ENCODE results near the gene PTP4A1.

DNA sequence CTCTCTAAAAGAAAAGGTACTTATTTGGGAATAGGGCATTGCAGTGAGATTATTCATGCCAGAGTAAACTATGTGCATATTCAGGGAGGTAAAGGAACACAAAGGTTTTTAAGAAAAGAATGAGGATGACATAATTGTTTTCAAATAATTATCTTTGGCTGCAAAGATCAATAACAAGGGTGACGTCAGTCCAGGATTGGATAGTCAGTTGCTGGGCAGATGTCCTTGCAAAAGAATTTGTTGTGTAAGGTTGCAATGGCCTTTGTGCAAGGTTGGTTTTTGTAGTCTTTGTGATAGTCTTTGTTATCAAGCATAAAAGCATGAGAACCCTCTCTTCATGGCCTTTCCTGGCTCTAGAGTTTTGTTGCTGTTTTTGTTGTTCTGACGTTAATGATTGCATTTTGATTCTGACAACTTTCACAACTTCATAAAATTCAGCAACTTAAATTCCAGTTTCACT is 17.7 kb downstream of the PTP4A1 start:
- no peak for TF ChIP-seq POLR2A (IDR thresholded peaks at IDR 0.05)
- TF ChIP-seq, protein P1, sequence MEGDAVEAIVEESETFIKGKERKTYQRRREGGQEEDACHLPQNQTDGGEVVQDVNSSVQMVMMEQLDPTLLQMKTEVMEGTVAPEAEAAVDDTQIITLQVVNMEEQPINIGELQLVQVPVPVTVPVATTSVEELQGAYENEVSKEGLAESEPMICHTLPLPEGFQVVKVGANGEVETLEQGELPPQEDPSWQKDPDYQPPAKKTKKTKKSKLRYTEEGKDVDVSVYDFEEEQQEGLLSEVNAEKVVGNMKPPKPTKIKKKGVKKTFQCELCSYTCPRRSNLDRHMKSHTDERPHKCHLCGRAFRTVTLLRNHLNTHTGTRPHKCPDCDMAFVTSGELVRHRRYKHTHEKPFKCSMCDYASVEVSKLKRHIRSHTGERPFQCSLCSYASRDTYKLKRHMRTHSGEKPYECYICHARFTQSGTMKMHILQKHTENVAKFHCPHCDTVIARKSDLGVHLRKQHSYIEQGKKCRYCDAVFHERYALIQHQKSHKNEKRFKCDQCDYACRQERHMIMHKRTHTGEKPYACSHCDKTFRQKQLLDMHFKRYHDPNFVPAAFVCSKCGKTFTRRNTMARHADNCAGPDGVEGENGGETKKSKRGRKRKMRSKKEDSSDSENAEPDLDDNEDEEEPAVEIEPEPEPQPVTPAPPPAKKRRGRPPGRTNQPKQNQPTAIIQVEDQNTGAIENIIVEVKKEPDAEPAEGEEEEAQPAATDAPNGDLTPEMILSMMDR (IDR thresholded peaks at IDR 0.05), result no peak
- no peak for TF ChIP-seq POLR2AphosphoS5 (IDR thresholded peaks at IDR 0.05)

Measured in gastroesophageal sphincter (tissue), 3 donors.